Keratinocyte (primary cell): ENCODE results near the gene PLA1A.

ENCODE experiments used
- EZH2 ChIP-seq: IDR thresholded peaks from one replicate; pipeline ENCODE4 v1.6.1; 2012; ENCODE audit warnings: inconsistent platforms, mild to moderate bottlenecking, low read length, moderate library complexity
- TF ChIP-seq, protein P1 (sequence below), 3 experiments: IDR thresholded peaks in 1 of 3; conservative IDR thresholded peaks in 1 of 3; optimal IDR thresholded peaks in 1 of 3; 2 replicates in 2 of 3; 3 replicates in 1 of 3; pipeline versions ENCODE3 to v1.5.1; 2011; ENCODE audit warnings: low read length in 3 of 3, mild to moderate bottlenecking in 3 of 3, moderate library complexity in 2 of 3, control low read depth in 1 of 3, inconsistent platforms in 1 of 3; ENCODE audit not compliant: insufficient read depth in 2 of 3; ENCODE audit errors: extremely low read depth in 1 of 3

DNA sequence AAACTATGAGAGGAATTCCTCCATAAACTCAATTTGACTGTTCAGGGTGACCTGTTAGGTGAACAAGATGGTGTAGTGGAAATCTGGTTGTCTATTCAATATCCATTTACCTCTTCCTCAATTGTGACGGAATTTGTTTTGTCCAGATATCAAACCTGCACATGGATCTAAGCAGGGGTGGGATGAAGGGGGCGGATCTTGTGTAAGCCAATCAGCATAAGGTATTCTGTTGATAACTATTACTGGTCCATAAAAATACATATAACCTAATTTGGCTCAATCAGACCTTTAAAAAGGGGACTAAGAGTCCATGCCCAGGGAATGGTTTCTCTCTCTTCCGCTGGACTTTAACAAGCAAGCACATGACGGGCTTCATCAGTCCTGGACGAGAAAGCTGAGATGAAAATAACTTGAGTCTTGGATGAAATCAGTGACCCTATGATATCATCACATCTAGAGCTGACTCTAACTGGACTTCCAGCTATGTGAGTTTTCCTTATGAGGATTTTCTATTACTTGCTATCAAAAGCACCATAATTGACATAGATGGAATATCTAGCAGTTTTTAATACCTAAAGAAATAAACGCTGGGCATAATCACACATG, 68.4 kb downstream of the PLA1A start:
- TF ChIP-seq, protein P1, sequence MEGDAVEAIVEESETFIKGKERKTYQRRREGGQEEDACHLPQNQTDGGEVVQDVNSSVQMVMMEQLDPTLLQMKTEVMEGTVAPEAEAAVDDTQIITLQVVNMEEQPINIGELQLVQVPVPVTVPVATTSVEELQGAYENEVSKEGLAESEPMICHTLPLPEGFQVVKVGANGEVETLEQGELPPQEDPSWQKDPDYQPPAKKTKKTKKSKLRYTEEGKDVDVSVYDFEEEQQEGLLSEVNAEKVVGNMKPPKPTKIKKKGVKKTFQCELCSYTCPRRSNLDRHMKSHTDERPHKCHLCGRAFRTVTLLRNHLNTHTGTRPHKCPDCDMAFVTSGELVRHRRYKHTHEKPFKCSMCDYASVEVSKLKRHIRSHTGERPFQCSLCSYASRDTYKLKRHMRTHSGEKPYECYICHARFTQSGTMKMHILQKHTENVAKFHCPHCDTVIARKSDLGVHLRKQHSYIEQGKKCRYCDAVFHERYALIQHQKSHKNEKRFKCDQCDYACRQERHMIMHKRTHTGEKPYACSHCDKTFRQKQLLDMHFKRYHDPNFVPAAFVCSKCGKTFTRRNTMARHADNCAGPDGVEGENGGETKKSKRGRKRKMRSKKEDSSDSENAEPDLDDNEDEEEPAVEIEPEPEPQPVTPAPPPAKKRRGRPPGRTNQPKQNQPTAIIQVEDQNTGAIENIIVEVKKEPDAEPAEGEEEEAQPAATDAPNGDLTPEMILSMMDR (optimal IDR thresholded peaks at IDR 0.05 in 1 of 3, IDR thresholded peaks at IDR 0.05 in 1 of 3, conservative IDR thresholded peaks at IDR 0.05 in 1 of 3; ENCODE audit: extremely low read depth in 1 of 3, insufficient read depth in 2 of 3, low read length in 3 of 3): no peak
- TF ChIP-seq EZH2: no peak
